ENCODE measurements around the gene PLOD3.

Gene PLOD3

DNA sequence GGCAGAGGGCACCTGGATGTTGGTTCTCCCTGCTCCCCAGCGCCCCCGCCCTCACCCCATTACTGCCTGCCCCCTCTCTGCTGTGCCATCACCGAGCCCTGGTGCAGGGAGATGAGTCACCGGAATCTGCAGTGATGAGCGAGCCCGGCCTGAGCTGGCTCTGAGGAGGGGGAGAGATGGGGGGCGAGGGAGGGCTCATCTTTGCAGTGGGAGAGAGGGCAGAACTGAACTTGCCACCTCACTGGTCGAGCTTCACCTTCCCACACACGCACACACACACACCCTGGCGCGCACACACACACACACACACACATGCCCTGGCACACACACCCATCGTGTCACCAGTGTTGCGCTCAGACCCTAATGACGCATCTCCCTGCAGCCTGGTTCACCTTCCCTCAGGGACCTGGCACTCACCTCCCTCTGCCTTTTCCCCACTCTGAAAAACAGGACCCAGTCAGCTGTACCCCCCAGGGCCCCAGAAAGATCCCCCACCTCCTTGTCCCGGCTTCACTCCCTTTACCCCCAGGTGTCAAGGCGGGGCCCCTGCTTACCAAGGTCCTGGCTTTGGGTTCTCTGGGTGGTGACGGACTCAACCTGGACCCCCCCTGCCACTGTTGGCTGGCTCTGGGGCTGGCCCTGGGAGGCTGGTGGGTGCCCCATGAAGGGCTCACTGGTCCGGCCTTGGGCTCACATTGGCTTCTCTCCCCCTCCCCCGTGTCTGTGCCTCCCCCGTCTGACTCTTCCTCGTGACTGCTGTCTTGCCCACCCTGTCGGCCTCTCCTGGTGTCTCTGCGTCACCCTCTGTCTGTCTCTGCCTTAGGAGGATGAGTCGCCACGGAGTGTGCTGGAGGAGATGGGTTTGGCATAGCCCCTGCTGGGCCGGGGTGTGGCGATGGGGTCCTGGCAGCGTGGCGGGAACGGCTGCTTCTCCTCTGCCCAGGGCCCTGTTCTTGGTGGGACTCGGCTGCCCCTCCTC is 57.4 kb downstream of the PLOD3 start:
- Histone ChIP-seq H3K36me3 (replicated peaks; ENCODE audit: low read depth, low read length) (peaks cover 34% of the 10 kb centered on the region), H3K4me3 (ENCODE audit: low read length) (no peak overlapping the region), H3K27ac (ENCODE audit: low read length) (no peak overlapping the region), H3K79me2 (ENCODE audit: low read length) (peaks cover 14% of the 10 kb centered on the region), H3K27me3 (ENCODE audit: low read depth, low read length) (no peaks in the 10 kb centered on the region), H3K4me2 (ENCODE audit: low read length) (no peak overlapping the region), H2AFZ (ENCODE audit: low read depth, low read length) (no peak overlapping the region), H4K20me1 (ENCODE audit: insufficient read depth, low read length) (no peaks in the 10 kb centered on the region), H3K9me3 (ENCODE audit: insufficient read depth, low read length) (no peaks in the 10 kb centered on the region), H3K4me1 (ENCODE audit: low read length) (peaks cover 28% of the 10 kb centered on the region), H3K9ac (ENCODE audit: low read length) (no peak overlapping the region)
- TF ChIP-seq CTCF (IDR thresholded peaks at IDR 0.05; ENCODE audit: low read depth, low read length) (no peak), EZH2phosphoT487 (IDR thresholded peaks at IDR 0.05; ENCODE audit: low read depth) (no peak)

DNA sequence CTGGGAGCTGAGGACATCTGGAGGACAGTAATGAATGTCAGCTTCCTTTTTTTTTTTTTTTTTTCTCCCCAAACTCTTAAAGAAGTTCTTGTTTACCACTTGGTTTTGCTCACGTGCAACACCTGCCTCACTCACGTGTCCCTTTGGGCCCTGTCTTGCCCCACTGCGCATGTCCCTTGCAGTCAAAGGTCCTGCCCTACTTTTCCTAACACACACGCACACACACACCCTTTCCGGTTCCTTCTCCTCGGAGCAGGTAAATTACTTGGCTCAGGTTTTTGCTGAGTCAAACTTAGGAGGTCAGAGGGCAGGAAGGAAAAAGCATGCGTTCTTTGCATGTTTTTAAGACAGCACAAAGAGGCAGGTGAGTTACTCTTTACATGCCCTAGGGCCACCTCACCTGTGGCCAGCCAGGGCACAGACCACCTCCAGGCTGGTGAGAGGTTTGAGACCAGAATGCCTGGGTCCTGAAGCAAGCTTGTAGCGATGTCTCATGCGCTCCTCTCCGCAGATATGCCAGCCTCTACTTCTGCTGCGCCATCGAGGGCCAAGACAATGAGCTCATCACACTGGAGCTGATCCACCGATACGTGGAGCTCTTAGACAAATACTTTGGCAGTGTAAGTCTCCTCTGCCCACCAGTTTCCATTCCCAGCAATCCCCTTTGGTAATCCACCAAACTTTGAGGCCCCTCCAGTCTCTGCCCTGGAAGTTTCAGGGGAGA is 60.4 kb downstream of the PLOD3 start:
- H3K4me3 ChIP-seq (ENCODE audit: low read length), result no peak overlapping the region
- H3K27ac ChIP-seq (ENCODE audit: low read length), result peak overlapping the region; percentile 66
- H2AFZ ChIP-seq (ENCODE audit: low read depth, low read length), result no peak overlapping the region
- H3K4me1 ChIP-seq (ENCODE audit: low read length), result peaks cover 25% of the 10 kb centered on the region
- H3K4me2 ChIP-seq (ENCODE audit: low read length), result peak overlapping the region; percentile 44
- no peaks in the 10 kb centered on the region for H3K9me3 ChIP-seq (ENCODE audit: insufficient read depth, low read length)
- H3K36me3 ChIP-seq (replicated peaks; ENCODE audit: low read depth, low read length), result peaks cover 32% of the 10 kb centered on the region
- no peaks in the 10 kb centered on the region for H4K20me1 ChIP-seq (ENCODE audit: insufficient read depth, low read length)
- no peak overlapping the region for H3K9ac ChIP-seq (ENCODE audit: low read length)
- no peaks in the 10 kb centered on the region for H3K27me3 ChIP-seq (ENCODE audit: low read depth, low read length)
- H3K79me2 ChIP-seq (ENCODE audit: low read length), result peaks cover 20% of the 10 kb centered on the region
- TF ChIP-seq CTCF (IDR thresholded peaks at IDR 0.05; ENCODE audit: low read depth, low read length) (no peak), EZH2phosphoT487 (IDR thresholded peaks at IDR 0.05; ENCODE audit: low read depth) (no peak)

GRCh38 chr7:101156277-101156676 is 61.1 kb downstream of the PLOD3 start:
- Histone ChIP-seq H3K36me3 (replicated peaks; ENCODE audit: low read depth, low read length) (peaks cover 27% of the 10 kb centered on the region), H3K4me2 (ENCODE audit: low read length) (peak overlapping the region; percentile 44), H3K9ac (ENCODE audit: low read length) (no peak overlapping the region), H3K27ac (ENCODE audit: low read length) (peak overlapping the region; percentile 66), H3K4me3 (ENCODE audit: low read length) (peak overlapping the region; percentile 11; the same call in 1 of the 2 replicates), H3K9me3 (ENCODE audit: insufficient read depth, low read length) (no peaks in the 10 kb centered on the region), H3K27me3 (ENCODE audit: low read depth, low read length) (no peaks in the 10 kb centered on the region), H2AFZ (ENCODE audit: low read depth, low read length) (no peak overlapping the region), H3K79me2 (ENCODE audit: low read length) (peaks cover 20% of the 10 kb centered on the region), H4K20me1 (ENCODE audit: insufficient read depth, low read length) (no peaks in the 10 kb centered on the region), H3K4me1 (ENCODE audit: low read length) (peaks cover 25% of the 10 kb centered on the region)
- TF ChIP-seq EZH2phosphoT487 (IDR thresholded peaks at IDR 0.05; ENCODE audit: low read depth) (no peak), CTCF (IDR thresholded peaks at IDR 0.05; ENCODE audit: low read depth, low read length) (no peak)

Measured in OCI-LY3 (cell line).